ENCODE results near the gene MRPL44.

Gene MRPL44

DNA sequence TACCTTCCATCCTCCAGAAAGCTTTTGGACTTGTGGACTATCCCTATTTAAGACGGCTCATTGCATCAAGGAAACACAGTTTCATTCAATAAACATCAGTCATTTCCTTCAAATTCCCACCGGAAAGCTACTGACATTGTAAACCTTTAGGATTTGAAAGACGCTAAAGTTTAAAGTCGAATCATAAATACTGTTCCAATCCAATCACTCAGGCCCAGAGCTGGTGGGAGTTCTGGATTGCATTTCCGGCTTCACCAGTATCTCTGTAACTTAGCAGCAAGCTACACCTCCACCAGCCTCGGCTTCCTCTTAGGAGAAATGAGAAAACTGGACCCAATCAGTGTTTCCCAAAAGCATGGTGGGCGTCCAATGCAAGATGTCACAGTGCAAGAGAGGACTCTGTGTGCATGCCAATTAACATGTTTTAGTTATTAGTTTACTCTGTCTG, 13.7 kb upstream of the MRPL44 start:
- H2BK15ac ChIP-seq (ENCODE audit: low read depth, poor library complexity, severe bottlenecking), result no peak overlapping the region
- peaks cover 6% of the 10 kb centered on the region for H3K79me1 ChIP-seq (replicated peaks; ENCODE audit: low read length, poor library complexity, severe bottlenecking)
- H2AFZ ChIP-seq (ENCODE audit: low read depth, low read length), result no peak overlapping the region
- no peak overlapping the region for H3K18ac ChIP-seq (ENCODE audit: low read depth in 1 of 2, low read length in 2 of 2)
- H2BK120ac ChIP-seq (ENCODE audit: low read depth, low read length), result no peak overlapping the region
- H3K9me3 ChIP-seq (ENCODE audit: control insufficient read depth, low read length), result peaks cover 3% of the 10 kb centered on the region
- peak overlapping the region in 1 of 2 experiments; percentile 96 for H3K4me3 ChIP-seq (ENCODE audit: insufficient read depth in 1 of 2, low read depth in 1 of 2, low read length in 2 of 2)
- H4K91ac ChIP-seq (ENCODE audit: low read length), result no peak overlapping the region
- H4K8ac ChIP-seq (ENCODE audit: low read length), result no peak overlapping the region
- H3K9ac ChIP-seq (ENCODE audit: low read length), result peak overlapping the region; percentile 97
- peaks cover 8% of the 10 kb centered on the region for H3K4me1 ChIP-seq (ENCODE audit: control insufficient read depth, insufficient read depth, low read depth, low read length)
- peak; percentile 59 for DNase-seq
- WGBS, result 6% methylated on average over 7 of the region's 7 CpGs
- no peak overlapping the region for H2BK5ac ChIP-seq (ENCODE audit: low read depth, low read length, poor library complexity, severe bottlenecking)
- H3K27ac ChIP-seq (ENCODE audit: low read length, poor library complexity, severe bottlenecking), result peak overlapping the region; percentile 58
- peaks cover 0 to 2% of the 10 kb centered on the region in 2 experiments for H3K36me3 ChIP-seq (ENCODE audit: control insufficient read depth in 1 of 2, insufficient read depth in 2 of 2, low read depth in 1 of 2, low read length in 2 of 2)
- H3K4me2 ChIP-seq (ENCODE audit: low read length, poor library complexity, severe bottlenecking), result peak overlapping the region; percentile 93
- H3K14ac ChIP-seq (ENCODE audit: low read length in 2 of 2), result no peak overlapping the region
- H2AK5ac ChIP-seq (ENCODE audit: low read length, severe bottlenecking), result no peak overlapping the region
- no peak overlapping the region for H3K23ac ChIP-seq (ENCODE audit: low read length in 2 of 2)
- no peak overlapping the region for H3K4ac ChIP-seq (ENCODE audit: low read depth in 1 of 2, low read length in 2 of 2)
- no peak overlapping the region for H2BK12ac ChIP-seq (ENCODE audit: low read length in 2 of 2)
- no peaks in the 10 kb centered on the region for H3K27me3 ChIP-seq (ENCODE audit: control insufficient read depth in 1 of 2, insufficient read depth in 1 of 2, low read length in 2 of 2)

DNA sequence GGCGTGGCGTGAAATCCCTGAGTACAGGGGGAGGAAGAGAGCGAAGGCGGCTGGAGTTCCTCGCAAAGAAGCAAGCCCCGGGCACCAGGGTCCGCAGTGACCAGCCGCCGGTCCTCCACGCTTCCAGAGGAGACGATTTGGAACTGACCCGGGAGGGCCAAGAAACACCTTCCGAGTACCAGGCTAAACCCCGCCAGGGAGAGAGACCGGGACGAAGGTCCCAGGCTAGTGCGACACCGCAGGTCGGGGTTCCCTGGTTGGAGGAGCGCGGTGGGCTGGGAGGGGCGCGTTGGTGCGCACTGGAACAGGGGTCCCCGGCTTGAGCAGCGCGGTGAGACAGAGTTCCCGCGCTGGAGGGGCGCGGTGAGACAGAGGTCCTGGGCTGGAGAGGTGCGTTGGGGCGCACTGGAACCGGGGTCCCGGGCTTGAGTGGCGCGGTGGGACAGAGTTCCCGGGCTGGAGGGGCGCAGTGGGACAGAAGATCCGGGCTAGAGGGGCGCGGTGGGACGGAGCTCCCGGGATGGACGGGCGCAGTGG, 13.0 kb upstream of the MRPL44 start:
- Histone ChIP-seq H2AFZ (ENCODE audit: low read depth, low read length) (peak overlapping the region; percentile 56), H2BK120ac (ENCODE audit: low read depth, low read length) (peak overlapping the region; percentile 44), H3K27ac (ENCODE audit: low read length, poor library complexity, severe bottlenecking) (peak overlapping the region; percentile 57), H3K23ac (ENCODE audit: low read length in 2 of 2) (peak overlapping the region; percentile 51 to 95), H3K9ac (ENCODE audit: low read length) (peak overlapping the region; percentile 97), H3K4ac (ENCODE audit: low read depth in 1 of 2, low read length in 2 of 2) (peak overlapping the region; percentile 88 to 97), H2BK12ac (ENCODE audit: low read length in 2 of 2) (peak overlapping the region in 1 of 2 experiments; percentile 90), H3K4me1 (ENCODE audit: control insufficient read depth, insufficient read depth, low read depth, low read length) (peaks cover 8% of the 10 kb centered on the region), H3K27me3 (ENCODE audit: control insufficient read depth in 1 of 2, insufficient read depth in 1 of 2, low read length in 2 of 2) (no peaks in the 10 kb centered on the region), H2BK5ac (ENCODE audit: low read depth, low read length, poor library complexity, severe bottlenecking) (no peak overlapping the region), H4K8ac (ENCODE audit: low read length) (peak overlapping the region; percentile 94), H3K79me1 (replicated peaks; ENCODE audit: low read length, poor library complexity, severe bottlenecking) (peaks cover 2% of the 10 kb centered on the region), H3K4me3 (ENCODE audit: insufficient read depth in 1 of 2, low read depth in 1 of 2, low read length in 2 of 2) (peak overlapping the region; percentile 96 to 99), H3K18ac (ENCODE audit: low read depth in 1 of 2, low read length in 2 of 2) (peak overlapping the region; percentile 97 to 100), H4K91ac (ENCODE audit: low read length) (peak overlapping the region; percentile 99), H3K36me3 (ENCODE audit: control insufficient read depth in 1 of 2, insufficient read depth in 2 of 2, low read depth in 1 of 2, low read length in 2 of 2) (peaks cover 0 to 2% of the 10 kb centered on the region in 2 experiments), H2AK5ac (ENCODE audit: low read length, severe bottlenecking) (no peak overlapping the region), H3K14ac (ENCODE audit: low read length in 2 of 2) (peak overlapping the region in 1 of 2 experiments; percentile 100), H3K4me2 (ENCODE audit: low read length, poor library complexity, severe bottlenecking) (peak overlapping the region; percentile 93), H2BK15ac (ENCODE audit: low read depth, poor library complexity, severe bottlenecking) (peak overlapping the region; percentile 73), H3K9me3 (ENCODE audit: control insufficient read depth, low read length) (peaks cover 2% of the 10 kb centered on the region)
- DNase-seq, result peak; percentile 54
- under 1% methylated on average over 46 of the region's 46 CpGs for WGBS

DNA sequence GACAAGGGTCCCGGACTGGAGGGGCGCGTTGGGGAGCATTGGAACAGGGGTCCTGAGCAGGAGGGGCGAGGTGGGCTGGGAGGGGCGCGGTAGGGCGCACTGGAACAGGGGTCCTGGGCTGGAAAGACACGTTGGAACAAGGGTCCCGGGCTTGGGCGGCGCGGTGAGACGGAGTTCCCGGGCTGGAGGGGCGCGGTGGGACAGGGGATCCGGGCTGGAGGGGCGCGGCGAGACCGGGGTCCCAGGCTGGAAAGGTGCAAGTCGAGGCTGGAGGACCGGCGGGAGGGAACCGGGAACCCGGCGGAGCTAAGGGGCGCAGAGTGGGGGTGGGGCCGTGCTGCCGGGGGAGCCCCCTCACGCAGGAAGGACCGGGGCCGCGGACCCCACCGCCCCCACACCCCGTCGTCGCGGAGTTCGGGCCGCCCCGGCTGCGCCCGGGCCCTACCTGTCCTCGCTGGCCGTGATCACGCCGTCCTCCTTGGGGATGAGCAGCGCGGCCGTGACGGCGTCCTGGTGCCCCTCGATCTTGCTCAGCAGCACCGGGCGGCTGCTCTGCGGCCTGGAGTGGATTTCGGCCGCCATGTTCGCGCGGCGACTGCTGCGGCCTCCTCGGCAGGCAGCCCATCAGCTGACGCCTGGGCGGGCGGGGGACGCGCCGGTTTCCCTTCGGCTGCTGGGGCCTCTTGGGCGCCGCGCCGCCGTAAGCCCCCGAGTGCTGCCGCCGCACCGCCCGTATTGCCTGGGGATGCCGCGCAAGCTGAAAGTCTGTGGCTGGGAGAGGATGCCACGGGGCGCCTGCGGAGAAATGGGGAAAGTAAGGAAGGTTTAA, 12.3 kb upstream of the MRPL44 start, which contains the start of gene WDFY1:
Gene WDFY1, minus strand, starts transcription at position 633 of the 829 bp plus-strand sequence. Its CDS starts 51 bp downstream, at position 582.
- Histone ChIP-seq H3K79me1 (replicated peaks; ENCODE audit: low read length, poor library complexity, severe bottlenecking) (peaks cover 2% of the 10 kb centered on the region), H3K36me3 (ENCODE audit: control insufficient read depth in 1 of 2, insufficient read depth in 2 of 2, low read depth in 1 of 2, low read length in 2 of 2) (no peaks in the 10 kb centered on the region), H2BK12ac (ENCODE audit: low read length in 2 of 2) (peak within 1 kb of the TSS; percentile 11 to 90), H3K27ac (ENCODE audit: low read length, poor library complexity, severe bottlenecking) (peak within 1 kb of the TSS; percentile 57), H2BK15ac (ENCODE audit: low read depth, poor library complexity, severe bottlenecking) (peak within 1 kb of the TSS; percentile 73), H2AFZ (ENCODE audit: low read depth, low read length) (peak within 1 kb of the TSS; percentile 86), H3K9ac (ENCODE audit: low read length) (peak within 1 kb of the TSS; percentile 97), H3K4me2 (ENCODE audit: low read length, poor library complexity, severe bottlenecking) (peak within 1 kb of the TSS; percentile 93), H3K14ac (ENCODE audit: low read length in 2 of 2) (peak within 1 kb of the TSS in 1 of 2 experiments; percentile 100), H3K4me3 (ENCODE audit: insufficient read depth in 1 of 2, low read depth in 1 of 2, low read length in 2 of 2) (peak within 1 kb of the TSS; percentile 96 to 99), H3K4ac (ENCODE audit: low read depth in 1 of 2, low read length in 2 of 2) (peak within 1 kb of the TSS; percentile 88 to 97), H3K18ac (ENCODE audit: low read depth in 1 of 2, low read length in 2 of 2) (peak within 1 kb of the TSS; percentile 97 to 100), H2BK5ac (ENCODE audit: low read depth, low read length, poor library complexity, severe bottlenecking) (peak within 1 kb of the TSS; percentile 91), H4K91ac (ENCODE audit: low read length) (peak within 1 kb of the TSS; percentile 99), H2BK120ac (ENCODE audit: low read depth, low read length) (peak within 1 kb of the TSS; percentile 98), H3K9me3 (ENCODE audit: control insufficient read depth, low read length) (no peaks in the 10 kb centered on the region), H3K27me3 (ENCODE audit: control insufficient read depth in 1 of 2, insufficient read depth in 1 of 2, low read length in 2 of 2) (no peaks in the 10 kb centered on the region), H3K4me1 (ENCODE audit: control insufficient read depth, insufficient read depth, low read depth, low read length) (peaks cover 8% of the 10 kb centered on the region), H4K8ac (ENCODE audit: low read length) (peak within 1 kb of the TSS; percentile 94), H3K23ac (ENCODE audit: low read length in 2 of 2) (peak within 1 kb of the TSS; percentile 51 to 95), H2AK5ac (ENCODE audit: low read length, severe bottlenecking) (no peak within 1 kb of the TSS)
- WGBS, result under 1% methylated on average over 74 of the region's 87 CpGs
- DNase-seq, result peak; percentile 90

DNA sequence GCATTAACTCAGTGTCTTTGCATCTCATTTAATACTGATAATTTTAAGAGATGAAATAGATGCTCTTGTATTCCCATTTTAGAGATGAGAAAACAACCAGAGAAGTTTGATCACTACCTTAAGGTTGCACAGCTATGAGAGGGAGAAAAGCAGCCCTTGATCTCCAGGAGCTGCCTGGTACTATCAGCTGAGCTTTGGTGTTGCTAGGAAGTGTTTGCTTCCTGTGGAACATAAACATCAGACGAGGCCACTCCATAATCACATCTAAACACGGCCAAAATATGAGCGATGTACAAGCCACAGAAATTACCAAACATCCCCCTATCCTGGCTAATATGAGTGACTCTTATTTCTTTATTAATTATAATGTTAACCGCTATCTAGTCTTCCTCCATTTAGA, 11.5 kb upstream of the MRPL44 start:
- H2BK5ac ChIP-seq (ENCODE audit: low read depth, low read length, poor library complexity, severe bottlenecking), result no peak overlapping the region
- H3K27me3 ChIP-seq (ENCODE audit: control insufficient read depth in 1 of 2, insufficient read depth in 1 of 2, low read length in 2 of 2), result no peaks in the 10 kb centered on the region
- peak overlapping the region in 1 of 2 experiments; percentile 96 for H3K4me3 ChIP-seq (ENCODE audit: insufficient read depth in 1 of 2, low read depth in 1 of 2, low read length in 2 of 2)
- no peak overlapping the region for H2BK15ac ChIP-seq (ENCODE audit: low read depth, poor library complexity, severe bottlenecking)
- H3K14ac ChIP-seq (ENCODE audit: low read length in 2 of 2), result no peak overlapping the region
- H3K9ac ChIP-seq (ENCODE audit: low read length), result peak overlapping the region; percentile 97
- H3K4ac ChIP-seq (ENCODE audit: low read depth in 1 of 2, low read length in 2 of 2), result peak overlapping the region in 1 of 2 experiments; percentile 49
- H2AFZ ChIP-seq (ENCODE audit: low read depth, low read length), result no peak overlapping the region
- DNase-seq, result no peak
- no peak overlapping the region for H4K91ac ChIP-seq (ENCODE audit: low read length)
- no peak overlapping the region for H2AK5ac ChIP-seq (ENCODE audit: low read length, severe bottlenecking)
- peaks cover 8% of the 10 kb centered on the region for H3K4me1 ChIP-seq (ENCODE audit: control insufficient read depth, insufficient read depth, low read depth, low read length)
- 33% methylated on average over 2 of the region's 4 CpGs for WGBS
- no peaks in the 10 kb centered on the region for H3K9me3 ChIP-seq (ENCODE audit: control insufficient read depth, low read length)
- H2BK120ac ChIP-seq (ENCODE audit: low read depth, low read length), result no peak overlapping the region
- peaks cover 2% of the 10 kb centered on the region for H3K79me1 ChIP-seq (replicated peaks; ENCODE audit: low read length, poor library complexity, severe bottlenecking)
- H3K36me3 ChIP-seq (ENCODE audit: control insufficient read depth in 1 of 2, insufficient read depth in 2 of 2, low read depth in 1 of 2, low read length in 2 of 2), result no peaks in the 10 kb centered on the region
- H3K23ac ChIP-seq (ENCODE audit: low read length in 2 of 2), result no peak overlapping the region
- no peak overlapping the region for H3K27ac ChIP-seq (ENCODE audit: low read length, poor library complexity, severe bottlenecking)
- no peak overlapping the region for H3K18ac ChIP-seq (ENCODE audit: low read depth in 1 of 2, low read length in 2 of 2)
- no peak overlapping the region for H2BK12ac ChIP-seq (ENCODE audit: low read length in 2 of 2)
- no peak overlapping the region for H3K4me2 ChIP-seq (ENCODE audit: low read length, poor library complexity, severe bottlenecking)
- no peak overlapping the region for H4K8ac ChIP-seq (ENCODE audit: low read length)
